ENCODE measurements around the gene SLC44A2.

The SLC44A2 gene

GRCh38 chr19:10625003-10625761 lies at the start of gene SLC44A2:
SLC44A2 (plus strand) TSS chr19:10625553; CDS start chr19:10625634, 81 bp downstream.
- Histone ChIP-seq H3K9ac (ENCODE audit: low read length) (no peak within 1 kb of the TSS), H3K27ac (ENCODE audit: low read depth, low read length) (no peak within 1 kb of the TSS), H3K79me2 (ENCODE audit: insufficient read depth, low read length) (no peaks in the 10 kb centered on the region), H3K9me2 (replicated peaks; ENCODE audit: insufficient read depth, low read length) (no peaks in the 10 kb centered on the region), H3F3A (ENCODE audit: insufficient read depth) (no peaks in the 10 kb centered on the region), H3K4me3 (ENCODE audit: insufficient read depth, low read length, poor library complexity, severe bottlenecking) (no peak within 1 kb of the TSS), H4K20me1 (ENCODE audit: low read depth, low read length) (no peaks in the 10 kb centered on the region), H2AFZ (ENCODE audit: low read depth, low read length, severe bottlenecking) (no peak within 1 kb of the TSS), H3K9me3 (ENCODE audit: insufficient read depth, low read length) (no peaks in the 10 kb centered on the region), H3K4me2 (ENCODE audit: low read depth, low read length, poor library complexity, severe bottlenecking) (no peak within 1 kb of the TSS), H3K36me3 (ENCODE audit: low read length) (no peaks in the 10 kb centered on the region), H3K27me3 (ENCODE audit: low read length) (no peaks in the 10 kb centered on the region)
- no peak for TF ChIP-seq CTCF (IDR thresholded peaks at IDR 0.05; ENCODE audit: insufficient read depth, low read length, poor library complexity, severe bottlenecking)
- no peak for TF ChIP-seq EZH2phosphoT487 (conservative IDR thresholded peaks at IDR 0.05; ENCODE audit: low read length)

GRCh38 chr19:10577951-10578350 lies 47.4 kb upstream of the SLC44A2 start:
- Histone ChIP-seq H3K27ac (ENCODE audit: low read depth, low read length) (no peak overlapping the region), H3K9me2 (replicated peaks; ENCODE audit: insufficient read depth, low read length) (no peaks in the 10 kb centered on the region), H4K20me1 (ENCODE audit: low read depth, low read length) (no peaks in the 10 kb centered on the region), H3K27me3 (ENCODE audit: low read length) (no peaks in the 10 kb centered on the region), H3K79me2 (ENCODE audit: insufficient read depth, low read length) (no peaks in the 10 kb centered on the region), H3K4me2 (ENCODE audit: low read depth, low read length, poor library complexity, severe bottlenecking) (no peak overlapping the region), H3K9ac (ENCODE audit: low read length) (no peak overlapping the region), H3K4me3 (ENCODE audit: insufficient read depth, low read length, poor library complexity, severe bottlenecking) (no peak overlapping the region), H2AFZ (ENCODE audit: low read depth, low read length, severe bottlenecking) (no peak overlapping the region), H3K36me3 (ENCODE audit: low read length) (no peaks in the 10 kb centered on the region), H3F3A (ENCODE audit: insufficient read depth) (no peaks in the 10 kb centered on the region), H3K9me3 (ENCODE audit: insufficient read depth, low read length) (no peaks in the 10 kb centered on the region)
- no peak for TF ChIP-seq EZH2phosphoT487 (conservative IDR thresholded peaks at IDR 0.05; ENCODE audit: low read length)
- no peak for TF ChIP-seq CTCF (IDR thresholded peaks at IDR 0.05; ENCODE audit: insufficient read depth, low read length, poor library complexity, severe bottlenecking)

GRCh38 chr19:10580979-10581631 lies 44.2 kb upstream of the SLC44A2 start:
- Histone ChIP-seq H3K9ac (ENCODE audit: low read length) (no peak overlapping the region), H3K9me2 (replicated peaks; ENCODE audit: insufficient read depth, low read length) (no peaks in the 10 kb centered on the region), H3K4me3 (ENCODE audit: insufficient read depth, low read length, poor library complexity, severe bottlenecking) (no peak overlapping the region), H3F3A (ENCODE audit: insufficient read depth) (no peaks in the 10 kb centered on the region), H3K27me3 (ENCODE audit: low read length) (no peaks in the 10 kb centered on the region), H3K27ac (ENCODE audit: low read depth, low read length) (no peak overlapping the region), H3K4me2 (ENCODE audit: low read depth, low read length, poor library complexity, severe bottlenecking) (peak overlapping the region; percentile 19), H3K9me3 (ENCODE audit: insufficient read depth, low read length) (no peaks in the 10 kb centered on the region), H4K20me1 (ENCODE audit: low read depth, low read length) (no peaks in the 10 kb centered on the region), H3K79me2 (ENCODE audit: insufficient read depth, low read length) (no peaks in the 10 kb centered on the region), H2AFZ (ENCODE audit: low read depth, low read length, severe bottlenecking) (peak overlapping the region; percentile 15), H3K36me3 (ENCODE audit: low read length) (no peaks in the 10 kb centered on the region)
- no peak for TF ChIP-seq EZH2phosphoT487 (conservative IDR thresholded peaks at IDR 0.05; ENCODE audit: low read length)
- peak; percentile 98 for TF ChIP-seq CTCF (IDR thresholded peaks at IDR 0.05; ENCODE audit: insufficient read depth, low read length, poor library complexity, severe bottlenecking)

Data from SU-DHL-6 (cell line).